K562 (cell line): Measurements from ENCODE around the gene GJA1. TPM values are rescaled to one million over a fixed set of nuclear protein-coding genes. Genes with fewer than 3 reads are reported as not detected.

Experiments
- ATAC-seq: fragments of 200-7000 bp; cut with Tn5 transposase; 3 replicates; pipeline ENCODE4 v1.9.1; 2020; ENCODE audit warnings: moderate library complexity
- BruUV-seq: library from RNA; stranded (reverse); fragments of 400-500 nt; replicated peaks from 2 replicates; lab custom pipeline; 2021; lab: Mats Ljungman, UMichigan
- CTCF ChIA-PET: fragments of 300-600 bp; formaldehyde crosslinking; extraction: SDS; loops from one replicate; lab custom pipeline; 2021; ENCODE audit warnings: low intra/inter-chr PET ratio; lab: Yijun Ruan, JAX
- POLR2A ChIA-PET: fragments of 300-600, 350-650 bp; sonication (Branson Sonifier 250); formaldehyde crosslinking; extraction: SDS; loops from one replicate; lab custom pipeline; 2021; ENCODE audit warnings: antibody characterized with exemption, inconsistent platforms; lab: Yijun Ruan, JAX
- DNase-seq, 4 experiments: peaks; one replicate each; pipeline versions ENCODE4 v3.0.0 to v3.0.0-alpha.2; 2011 to 2018; ENCODE audit warnings: low spot score in 3 of 4, mixed read lengths in 3 of 4; ENCODE audit errors: extremely low read depth in 1 of 4
- FAIRE-seq: peaks from 2 replicates; lab custom pipeline; 2011; peaks lifted over from hg19 to GRCh38; lab: Jason Lieb, UNC
- H2AFZ ChIP-seq: 2 replicates; pipeline ENCODE4 v1.6.0; 2011; ENCODE audit warnings: low read depth, low read length, control low read depth, inconsistent platforms
- H3K27ac ChIP-seq: fragments of 200-600 bp; 3 replicates; pipeline ENCODE4 v1.8.0; 2011; ENCODE audit warnings: low read depth, mild to moderate bottlenecking, control low read depth, inconsistent platforms, low read length, moderate library complexity, mixed read lengths; ENCODE audit errors: extremely low read depth
- H3K27me3 ChIP-seq, 2 experiments: fragments of 300-600 bp in 1 of 2; 2 replicates in 1 of 2; 3 replicates in 1 of 2; pipeline versions ENCODE4 v1.6.0 to v1.8.0; 2011; ENCODE audit warnings: inconsistent platforms in 2 of 2, low read length in 2 of 2, mild to moderate bottlenecking in 1 of 2, mixed read lengths in 1 of 2, moderate library complexity in 1 of 2; ENCODE audit not compliant: control insufficient read depth in 2 of 2, insufficient read depth in 2 of 2
- H3K36me3 ChIP-seq: fragments of 300-600 bp; 3 replicates; pipeline ENCODE4 v1.8.0; 2011; ENCODE audit warnings: mild to moderate bottlenecking, low read length, inconsistent platforms; ENCODE audit not compliant: control insufficient read depth, insufficient read depth
- H3K4me1 ChIP-seq, 2 experiments: fragments of 200-600 bp in 1 of 2; replicated peaks in 1 of 2; 2 replicates in 1 of 2; 3 replicates in 1 of 2; pipeline versions ENCODE4 v1.5.1 to v1.8.0; 2011; ENCODE audit warnings: inconsistent platforms in 2 of 2, low read length in 2 of 2, mild to moderate bottlenecking in 1 of 2, mixed read lengths in 1 of 2, moderate library complexity in 1 of 2; ENCODE audit not compliant: control insufficient read depth in 2 of 2, insufficient read depth in 2 of 2
- H3K4me2 ChIP-seq: 2 replicates; pipeline ENCODE4 v1.6.1; 2011; ENCODE audit warnings: low read length, control low read depth, inconsistent platforms, mixed read lengths; ENCODE audit not compliant: insufficient read depth
- H3K4me3 ChIP-seq: fragments of 200-600 bp; sonication (generic), shearing (Covaris generic); 2 replicates; pipeline ENCODE4 v1.5.1; 2016; ENCODE audit warnings: control low read depth, inconsistent platforms
- H3K79me2 ChIP-seq: fragments of 200-600 bp; 3 replicates; pipeline ENCODE4 v1.8.0; 2011; ENCODE audit warnings: low read length, inconsistent platforms; ENCODE audit not compliant: control insufficient read depth, insufficient read depth
- H3K9ac ChIP-seq, 2 experiments: 2 replicates each; pipeline versions ENCODE4 v1.6.0 to v1.6.1; 2011; ENCODE audit warnings: low read depth in 2 of 2, low read length in 2 of 2, control low read depth in 1 of 2, inconsistent platforms in 1 of 2, mild to moderate bottlenecking in 1 of 2, mixed read lengths in 1 of 2; ENCODE audit not compliant: insufficient read depth in 1 of 2
- H3K9me1 ChIP-seq: one replicate; pipeline ENCODE4 v1.6.0; 2011; ENCODE audit warnings: inconsistent platforms, mild to moderate bottlenecking, low read length, moderate library complexity; ENCODE audit not compliant: control insufficient read depth, insufficient read depth
- H3K9me3 ChIP-seq: replicated peaks from 2 replicates; pipeline ENCODE4 v1.5.1; 2011; ENCODE audit warnings: low read depth, low read length, inconsistent platforms; ENCODE audit not compliant: control insufficient read depth, insufficient read depth
- H4K20me1 ChIP-seq: replicated peaks from 2 replicates; pipeline ENCODE4 v1.6.1; 2011; ENCODE audit warnings: low read length, inconsistent platforms, mixed read lengths; ENCODE audit not compliant: control insufficient read depth, insufficient read depth
- GTF2A2 ChIP-seq: IDR thresholded peaks from 2 replicates; pipeline ENCODE4 v1.6.1; 2016; ENCODE audit warnings: mild to moderate bottlenecking, missing genetic modification characterization, missing compliant biosample characterization
- HMGXB4 ChIP-seq: sonication (generic); formaldehyde crosslinking; IDR thresholded peaks from 2 replicates; pipeline ENCODE4 v1.8.1; 2023; ENCODE audit warnings: mild to moderate bottlenecking, missing genetic modification reagents
- PCBP1 ChIP-seq: fragments of 200-400 bp; formaldehyde crosslinking; IDR thresholded peaks from 2 replicates; pipeline ENCODE4 v1.6.1; 2018; ENCODE audit warnings: mild to moderate bottlenecking, low read depth, low read length; ENCODE audit not compliant: poor library complexity, severe bottlenecking
- WGBS: fragments of 100-300 bp; shearing (Covaris generic); methylation state at CpG from one replicate; pipeline ENCODE4 v1.1.6; 2016; ENCODE audit warnings: low coverage, mixed read lengths; ENCODE audit not compliant: insufficient coverage; ENCODE audit errors: missing lambda C conversion rate; 5-methylcytosine and 5-hydroxymethylcytosine counted together
- in situ Hi-C: fragments of 300-500 bp; cut with MboI; formaldehyde crosslinking; loops from 4 replicates; pipeline ENCODE4 v1.15.0; 2018; ENCODE audit warnings: inconsistent platforms, mixed read lengths
- intact Hi-C: fragments of 100-400 bp; cut with micrococcal nuclease; formaldehyde crosslinking; loops from 2 replicates; pipeline ENCODE4 v1.14.2; 2022
- polyA plus RNA-seq, 8 experiments: library from polyadenylated mRNA; depleted of rRNA in 4 of 8; stranded (reverse) in 5 of 8; unstranded in 3 of 8; fragments of >200 nt; fragmentation: Nextera tagmentation in 2 of 8; fragmentation: Illumina TruSeq in 1 of 8; extraction: Ambion mirVana in 2 of 8; extraction: Trizol in 1 of 8; gene quantifications; 2 replicates each; pipeline versions ENCODE4 v1.2.1 to v1.2.3, GENCODE V29; 2011 to 2014; ENCODE audit warnings: inconsistent platforms in 1 of 8, missing spikeins in 1 of 8
- total RNA-seq, 7 experiments: library from RNA; depleted of rRNA in 6 of 7; stranded (reverse); fragments of >200 nt in 6 of 7; fragmentation: Illumina TruSeq in 2 of 7; extraction: Trizol in 2 of 7; gene quantifications; 2 replicates each; pipeline versions ENCODE4 v1.2.1 to v1.2.3, GENCODE V29; 2011 to 2021; ENCODE audit warnings: low replicate concordance in 1 of 7

GJA1 gene
- total and polyA plus RNA-seq, 9 of the 15 experiments (the other 6 are each of a cell fraction or from before 2014, with no cell fraction given), result 0.04 to 0.58 (median 0.06) TPM; not detected in 4

- no peak for ATAC-seq
- Histone ChIP-seq H3K27ac (no peak overlapping the region), H3K79me2 (no peaks in the 10 kb centered on the region), H4K20me1 (no peaks in the 10 kb centered on the region), H3K4me3 (no peak overlapping the region), H2AFZ (no peak overlapping the region), H3K9me1 (no peaks in the 10 kb centered on the region), H3K9me3 (no peaks in the 10 kb centered on the region), H3K4me1 (no peaks in the 10 kb centered on the region; a peak in 1 of 5 replicates), H3K36me3 (no peaks in the 10 kb centered on the region), H3K4me2 (no peak overlapping the region), H3K27me3 (no peaks in the 10 kb centered on the region; a peak in 1 of 5 replicates), H3K9ac (no peak overlapping the region)
- ChIA-PET POLR2A (no interaction called here), CTCF (no interaction called here)
- intact Hi-C loops, result no loop called here
- no peak for FAIRE-seq
- no peak for TF ChIP-seq PCBP1
- TF ChIP-seq GTF2A2, result no peak
- no peak for TF ChIP-seq HMGXB4 (CRISPR knock-in tag)
- WGBS, result 0% methylated on average over 3 of the region's 3 CpGs
- no TSS peak for BruUV-seq
- DNase-seq, result no peak
- in situ Hi-C loops, result no loop called here
Measured at GRCh38 chr6:121426686-121427085, 8.8 kb upstream of the GJA1 start.
